Caco-2 (cell line): Measurements from ENCODE around the gene GFM1. TPM values are rescaled to one million over a fixed set of nuclear protein-coding genes. Genes with fewer than 3 reads are reported as not detected.
"Not testable (repeated sequence)": the region's sequence is repeated elsewhere in the genome, so short reads cannot be mapped to it uniquely, and the experiment has no call there.

ENCODE experiments used
- BruUV-seq: library from RNA; stranded (reverse); fragments of 400-500 nt; replicated peaks from 2 replicates; lab custom pipeline; 2021; lab: Mats Ljungman, UMichigan
- CTCF ChIA-PET: fragments of 300-600 bp; sonication (Branson Sonifier 250); formaldehyde crosslinking; loops from one replicate; lab custom pipeline; 2022; ENCODE audit warnings: antibody characterized with exemption; lab: Charles Lee
- POLR2A ChIA-PET: fragments of 300-600 bp; sonication (Branson Sonifier 250); formaldehyde crosslinking; loops from one replicate; lab custom pipeline; 2022; ENCODE audit warnings: antibody characterized with exemption; lab: Charles Lee
- DNase-seq, 2 experiments: peaks; one replicate each; pipeline versions ENCODE4 v3.0.0 to v3.0.0-alpha.2; 2020 to 2022
- H3K27me3 ChIP-seq: replicated peaks from 2 replicates; pipeline ENCODE4 v1.6.0; 2011; ENCODE audit warnings: low read length; ENCODE audit not compliant: control insufficient read depth, insufficient read depth
- H3K36me3 ChIP-seq: 2 replicates; pipeline ENCODE4 v1.5.1; 2011; ENCODE audit warnings: low read length; ENCODE audit not compliant: control insufficient read depth, insufficient read depth
- H3K4me1 ChIP-seq: fragments of 250-450 bp; sonication (Bioruptor Pico); 2 replicates; pipeline ENCODE4 v1.5.1; 2020; ENCODE audit warnings: mild to moderate bottlenecking
- H3K4me3 ChIP-seq: 2 replicates; pipeline ENCODE4 v1.5.1; 2011; ENCODE audit warnings: low read depth, mild to moderate bottlenecking, control low read depth, low read length
- H3K9me3 ChIP-seq: fragments of 250-450 bp; sonication (Bioruptor Pico); 2 replicates; pipeline ENCODE4 v1.5.1; 2020; ENCODE audit warnings: mild to moderate bottlenecking, moderate library complexity
- H3K27ac Mint-ChIP-seq: one replicate; pipeline ENCODE4 v1.8.0; 2022; ENCODE audit warnings: mixed read lengths; ENCODE audit not compliant: unreplicated experiment
- H3K27me3 Mint-ChIP-seq: one replicate; pipeline ENCODE4 v1.8.0; 2022; ENCODE audit warnings: mixed read lengths; ENCODE audit not compliant: insufficient read depth, unreplicated experiment
- H3K36me3 Mint-ChIP-seq: one replicate; pipeline ENCODE4 v1.8.0; 2022; ENCODE audit warnings: mild to moderate bottlenecking, mixed read lengths; ENCODE audit not compliant: insufficient read depth, unreplicated experiment
- H3K4me1 Mint-ChIP-seq: one replicate; pipeline ENCODE4 v1.8.0; 2022; ENCODE audit warnings: low read depth, mixed read lengths; ENCODE audit not compliant: unreplicated experiment
- H3K4me3 Mint-ChIP-seq: one replicate; pipeline ENCODE4 v1.8.0; 2022; ENCODE audit warnings: mild to moderate bottlenecking, moderate library complexity, mixed read lengths; ENCODE audit not compliant: unreplicated experiment
- H3K9me3 Mint-ChIP-seq: one replicate; pipeline ENCODE4 v1.8.0; 2022; ENCODE audit warnings: mixed read lengths; ENCODE audit not compliant: unreplicated experiment
- CTCF ChIP-seq, 2 experiments: fragments of 200-600 bp in 1 of 2; IDR thresholded peaks; 1 replicate in 1 of 2; 2 replicates in 1 of 2; pipeline versions ENCODE4 v1.5.1 to v1.8.0; 2011 to 2022; ENCODE audit warnings: antibody characterized with exemption in 1 of 2, control low read depth in 1 of 2, inconsistent platforms in 1 of 2, low read depth in 1 of 2, low read length in 1 of 2, mild to moderate bottlenecking in 1 of 2, moderate library complexity in 1 of 2; ENCODE audit not compliant: insufficient read depth in 1 of 2, severe bottlenecking in 1 of 2, unreplicated experiment in 1 of 2
- intact Hi-C: fragments of 100-400 bp; cut with micrococcal nuclease; formaldehyde crosslinking; loops from one replicate; pipeline ENCODE4 v1.10.0; 2022; ENCODE audit not compliant: unreplicated experiment
- total RNA-seq: library from RNA; stranded (reverse); gene quantifications from 2 replicates; pipeline ENCODE4 v1.2.3, GENCODE V29; 2022

The GFM1 gene
- total RNA-seq, 1 experiment from 2014 or later = 58.2 TPM

GRCh38 chr3:158683230-158683962 lies 39.1 kb downstream of the GFM1 start:
- H3K9me3 Mint-ChIP-seq = no peaks in the 10 kb centered on the region

DNA sequence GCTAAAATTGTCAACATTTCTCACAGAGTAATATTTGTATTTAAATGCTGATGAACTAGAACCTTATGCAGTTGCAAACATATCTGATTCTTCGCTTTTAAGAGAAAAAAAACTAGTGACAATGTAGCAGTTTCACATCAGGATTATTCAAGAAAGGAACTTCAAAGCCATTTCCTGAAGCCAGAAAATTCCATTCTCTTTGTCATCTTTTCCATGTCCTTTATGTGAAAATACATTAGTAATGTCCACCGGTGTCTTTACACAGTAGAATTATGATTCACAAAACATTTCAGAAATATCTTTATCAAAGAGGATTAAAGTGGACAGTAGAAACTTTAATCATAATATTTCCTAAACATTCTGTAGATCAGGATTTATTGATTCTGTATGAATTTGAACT lies 40.8 kb downstream of the GFM1 start:
- Mint-ChIP-seq H3K9me3 (no peaks in the 10 kb centered on the region), H3K36me3 (peaks cover 5% of the 10 kb centered on the region), H3K4me1 (no peaks in the 10 kb centered on the region), H3K27ac (no peak overlapping the region), H3K4me3 (no peak overlapping the region), H3K27me3 (no peaks in the 10 kb centered on the region)
- Histone ChIP-seq H3K4me1 (no peaks in the 10 kb centered on the region), H3K4me3 (no peak overlapping the region), H3K9me3 (no peaks in the 10 kb centered on the region), H3K27me3 (no peaks in the 10 kb centered on the region), H3K36me3 (no peaks in the 10 kb centered on the region)
- ChIA-PET CTCF (no interaction called here), POLR2A (no interaction called here)
- BruUV-seq = no TSS peak
- intact Hi-C loops = no loop called here
- no peak for DNase-seq
- no peak for TF ChIP-seq CTCF (IDR thresholded peaks at IDR 0.05; ENCODE audit: insufficient read depth in 1 of 2, low read depth in 1 of 2, low read length in 1 of 2, severe bottlenecking in 1 of 2, unreplicated experiment in 1 of 2)

More at GRCh38 chr3:158683230-158683962, 39.1 kb downstream of the GFM1 start:
- H3K27me3 ChIP-seq = no peaks in the 10 kb centered on the region
- H3K27me3 Mint-ChIP-seq = no peaks in the 10 kb centered on the region
- intact Hi-C loops = no loop called here
- POLR2A ChIA-PET = no interaction called here
- no peak overlapping the region for H3K4me3 Mint-ChIP-seq
- H3K36me3 ChIP-seq = no peaks in the 10 kb centered on the region
- no peaks in the 10 kb centered on the region for H3K4me1 ChIP-seq
- no peak overlapping the region for H3K27ac Mint-ChIP-seq
- no TSS peak for BruUV-seq
- TF ChIP-seq CTCF (IDR thresholded peaks at IDR 0.05; ENCODE audit: insufficient read depth in 1 of 2, low read depth in 1 of 2, low read length in 1 of 2, severe bottlenecking in 1 of 2, unreplicated experiment in 1 of 2) = no peak
- no peaks in the 10 kb centered on the region for H3K36me3 Mint-ChIP-seq
- CTCF ChIA-PET = no interaction called here
- H3K4me1 Mint-ChIP-seq = no peaks in the 10 kb centered on the region
- no peak overlapping the region for H3K4me3 ChIP-seq
- no peaks in the 10 kb centered on the region for H3K9me3 ChIP-seq
- no peak for DNase-seq

GRCh38 chr3:158693866-158694456 lies 49.6 kb downstream of the GFM1 start:
- H3K4me3 ChIP-seq, H3K4me3 Mint-ChIP-seq, H3K9me3 ChIP-seq, H3K27me3 ChIP-seq, POLR2A ChIA-PET, H3K27me3 Mint-ChIP-seq, H3K36me3 ChIP-seq, CTCF ChIA-PET, H3K9me3 Mint-ChIP-seq, BruUV-seq, DNase-seq, H3K4me1 ChIP-seq, H3K4me1 Mint-ChIP-seq, H3K27ac Mint-ChIP-seq, intact Hi-C loops: not testable (repeated sequence)
- peaks cover 24% of the 10 kb centered on the region for H3K36me3 Mint-ChIP-seq
